Type B pancreatic cell (in vitro differentiated cells): Measurements from ENCODE around the gene TNFSF4. TPM values are rescaled to one million over a fixed set of nuclear protein-coding genes. Genes with fewer than 3 reads are reported as not detected.

Experiments
- DNase-seq: peaks from one replicate; pipeline ENCODE4 v3.0.0; 2021; ENCODE audit warnings: mixed read lengths; ENCODE audit not compliant: unreplicated experiment; ENCODE audit errors: extremely low spot score
- H3K27ac Mint-ChIP-seq: 2 replicates; pipeline ENCODE4 v1.8.0; 2021; ENCODE audit warnings: mild to moderate bottlenecking, mixed read lengths
- H3K27me3 Mint-ChIP-seq: 2 replicates; pipeline ENCODE4 v1.8.0; 2021; ENCODE audit warnings: mixed read lengths
- H3K36me3 Mint-ChIP-seq: 2 replicates; pipeline ENCODE4 v1.8.0; 2021; ENCODE audit warnings: mixed read lengths
- H3K4me1 Mint-ChIP-seq: one replicate; pipeline ENCODE4 v1.8.0; 2021; ENCODE audit warnings: mixed read lengths; ENCODE audit not compliant: unreplicated experiment
- H3K4me3 Mint-ChIP-seq: 2 replicates; pipeline ENCODE4 v1.8.0; 2021; ENCODE audit warnings: mild to moderate bottlenecking, mixed read lengths
- H3K9me3 Mint-ChIP-seq: 2 replicates; pipeline ENCODE4 v1.8.0; 2021; ENCODE audit warnings: mixed read lengths
- CTCF ChIP-seq: fragments of 200-600 bp; sonication (generic); conservative IDR thresholded peaks from 2 replicates; pipeline ENCODE4 v1.5.0; 2021; ENCODE audit warnings: antibody characterized with exemption, mild to moderate bottlenecking
- total RNA-seq: library from RNA; stranded (reverse); gene quantifications from 2 replicates; pipeline ENCODE4 v1.2.1, GENCODE V29; 2021; ENCODE audit warnings: low replicate concordance

TNFSF4 gene
- total RNA-seq, 1 donor from 2014 or later: 0.58 TPM

- peaks cover 3% of the 10 kb centered on the region for H3K9me3 Mint-ChIP-seq
- peak overlapping the region; percentile 40 for H3K27ac Mint-ChIP-seq
- H3K27me3 Mint-ChIP-seq: no peaks in the 10 kb centered on the region
- DNase-seq: no peak
- H3K36me3 Mint-ChIP-seq: peaks cover 3% of the 10 kb centered on the region
- H3K4me3 Mint-ChIP-seq: peak overlapping the region; percentile 58
- TF ChIP-seq CTCF: no peak
- peaks cover 12% of the 10 kb centered on the region for H3K4me1 Mint-ChIP-seq
Measured at GRCh38 chr1:173190101-173190936, 16.8 kb downstream of the TNFSF4 start.

GRCh38 chr1:173187671-173188237 is 19.4 kb downstream of the TNFSF4 start:
- DNase-seq: no peak
- Mint-ChIP-seq H3K9me3 (no peaks in the 10 kb centered on the region), H3K27ac (no peak overlapping the region), H3K36me3 (peaks cover 3% of the 10 kb centered on the region), H3K27me3 (no peaks in the 10 kb centered on the region), H3K4me1 (peaks cover 12% of the 10 kb centered on the region), H3K4me3 (no peak overlapping the region)
- no peak for TF ChIP-seq CTCF

DNA sequence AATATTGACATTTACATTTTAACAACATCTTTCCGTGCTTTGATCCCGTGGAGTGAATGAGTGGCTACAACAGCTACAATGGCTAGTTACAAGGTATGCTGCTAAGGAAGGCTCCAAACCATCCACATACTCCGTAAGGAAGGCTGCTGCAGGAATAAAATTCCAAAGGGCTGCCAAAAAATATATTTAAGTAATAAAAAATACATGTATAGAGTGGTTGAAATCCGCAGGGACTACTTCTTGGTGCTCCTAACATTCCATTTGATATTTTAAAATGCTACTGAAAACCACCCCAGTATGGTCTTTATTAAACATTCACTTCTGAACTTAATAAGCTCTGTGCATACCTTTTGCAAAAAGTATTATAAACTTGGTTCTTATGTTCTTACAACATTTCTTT is 25.3 kb downstream of the TNFSF4 start:
- DNase-seq: no peak
- no peak overlapping the region for H3K4me3 Mint-ChIP-seq
- no peaks in the 10 kb centered on the region for H3K27me3 Mint-ChIP-seq
- peaks cover 3% of the 10 kb centered on the region for H3K36me3 Mint-ChIP-seq
- no peaks in the 10 kb centered on the region for H3K4me1 Mint-ChIP-seq
- no peak for TF ChIP-seq CTCF
- no peaks in the 10 kb centered on the region for H3K9me3 Mint-ChIP-seq
- no peak overlapping the region for H3K27ac Mint-ChIP-seq

DNA sequence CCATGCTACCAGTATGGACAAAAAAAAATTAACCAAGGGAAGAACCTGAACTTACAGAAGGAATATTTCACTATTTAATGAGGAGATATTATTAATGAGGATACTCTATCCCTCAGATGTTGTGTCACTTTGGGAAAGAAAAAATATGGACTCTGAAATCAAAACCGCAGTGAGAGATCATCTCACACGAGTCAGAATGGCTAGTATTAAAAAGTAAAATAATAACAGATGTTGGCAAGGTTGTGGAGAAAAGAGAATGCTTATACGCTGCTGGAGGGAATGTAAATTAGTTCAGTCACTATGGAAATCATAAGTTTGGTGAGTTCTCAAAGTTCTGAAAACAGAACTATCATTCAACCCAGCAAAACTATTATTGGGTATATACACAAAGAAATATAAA is 30.9 kb downstream of the TNFSF4 start:
- Mint-ChIP-seq H3K9me3 (no peaks in the 10 kb centered on the region), H3K36me3 (no peaks in the 10 kb centered on the region), H3K27ac (no peak overlapping the region), H3K4me1 (no peaks in the 10 kb centered on the region), H3K27me3 (no peaks in the 10 kb centered on the region), H3K4me3 (no peak overlapping the region)
- DNase-seq: no peak
- no peak for TF ChIP-seq CTCF

GRCh38 chr1:173175514-173176145 is 31.5 kb downstream of the TNFSF4 start:
- Mint-ChIP-seq H3K9me3 (no peaks in the 10 kb centered on the region), H3K27ac (no peak overlapping the region), H3K36me3 (no peaks in the 10 kb centered on the region), H3K4me3 (no peak overlapping the region), H3K4me1 (no peaks in the 10 kb centered on the region), H3K27me3 (no peaks in the 10 kb centered on the region)
- TF ChIP-seq CTCF: no peak
- no peak for DNase-seq
